DOHH2 (cell line): ENCODE measurements around the gene CD36.

Source experiments
- CTCF ChIP-seq: fragments of 200-600 bp; sonication (generic); IDR thresholded peaks from one replicate; pipeline ENCODE4 v1.5.1; 2014; ENCODE audit warnings: antibody characterized with exemption, mild to moderate bottlenecking, low read depth, low read length; ENCODE audit not compliant: poor library complexity, severe bottlenecking
- EZH2phosphoT487 ChIP-seq: fragments of 200-600 bp; sonication (generic); IDR thresholded peaks from 2 replicates; pipeline ENCODE4 v1.6.1; 2017; ENCODE audit warnings: borderline replicate concordance, mild to moderate bottlenecking, antibody characterized with exemption, low read length, moderate library complexity, mixed read lengths

GRCh38 chr7:80644054-80644453 is 5.6 kb downstream of the CD36 start:
- no peak for TF ChIP-seq CTCF
- no peak for TF ChIP-seq EZH2phosphoT487
